ENCODE measurements around the gene KNTC1. TPM values are rescaled to one million over a fixed set of nuclear protein-coding genes. Genes with fewer than 3 reads are reported as not detected.

The KNTC1 gene
- total and polyA plus RNA-seq, 7 donors: 3.0 to 14.4 (median 7.9) TPM

DNA sequence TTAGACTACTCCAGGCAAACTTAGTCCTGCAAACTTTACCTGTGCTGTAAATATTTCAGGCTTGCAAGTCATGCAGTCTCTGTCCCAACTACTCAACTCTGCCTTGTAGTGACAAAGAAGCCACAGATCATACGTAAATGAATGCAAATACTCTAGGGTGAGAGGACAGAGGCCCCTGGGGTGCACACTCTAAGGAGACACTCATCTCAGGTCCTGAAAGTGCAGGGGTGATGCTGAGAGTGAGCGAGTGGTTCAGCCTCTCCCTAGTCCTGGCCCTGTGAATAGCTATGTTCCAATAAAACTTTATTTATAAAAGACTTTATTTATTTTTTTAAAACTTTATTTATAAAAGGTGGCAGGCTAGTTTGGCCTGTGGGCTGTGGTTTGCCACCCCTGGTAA is 141.2 kb downstream of the KNTC1 start:
- intact Hi-C loops (cut with DNase I): no loop called here
- WGBS, 2 donors: 88 to 89% methylated on average over 2 of the region's 2 CpGs

DNA sequence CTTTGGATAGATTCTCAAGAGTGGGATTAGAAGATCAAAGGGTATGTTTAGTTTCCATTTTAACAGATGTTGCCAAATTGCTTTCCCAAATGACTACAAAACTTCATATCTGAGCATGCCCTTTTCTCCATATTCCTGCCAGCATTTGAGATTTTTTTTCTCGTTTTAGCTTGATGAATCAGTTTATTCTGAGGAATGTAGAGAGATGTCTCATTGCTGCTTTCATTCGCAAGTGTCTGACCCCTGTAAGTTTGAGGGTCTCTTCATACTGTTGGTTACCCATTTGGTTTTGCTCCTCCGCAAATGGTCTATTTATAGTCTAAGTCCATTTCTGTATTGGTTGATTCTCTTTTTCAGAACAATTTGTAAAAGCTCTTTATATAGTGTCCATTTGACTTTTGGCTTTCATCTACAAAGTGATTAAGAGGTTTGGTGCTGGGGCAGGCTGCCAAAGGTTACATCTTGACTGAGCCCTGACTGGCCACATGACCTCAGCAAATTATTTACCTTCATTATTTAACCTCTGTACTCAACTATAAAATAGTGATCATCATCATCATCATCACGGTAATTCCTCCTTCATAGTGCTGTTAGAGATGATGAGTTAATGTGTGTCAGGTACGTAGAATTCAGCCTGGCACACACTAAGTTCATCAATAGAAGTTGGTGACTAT is 142.5 kb downstream of the KNTC1 start:
- Histone ChIP-seq H3K36me3 (no peaks in the 10 kb centered on the region), H3K4me1 (no peaks in the 10 kb centered on the region), H3K4me3 (no peak overlapping the region), H3K27ac (no peak overlapping the region), H3K27me3 (no peaks in the 10 kb centered on the region), H3K9me3 (no peaks in the 10 kb centered on the region)
- intact Hi-C loops (cut with DNase I): no loop called here
- no peak for TF ChIP-seq EP300 (IDR thresholded peaks at IDR 0.05)
- no peak for TF ChIP-seq POLR2AphosphoS5 (IDR thresholded peaks at IDR 0.05)
- TF ChIP-seq POLR2A (IDR thresholded peaks at IDR 0.05): no peak
- TF ChIP-seq CTCF (IDR thresholded peaks at IDR 0.05): no peak
- WGBS, 2 donors: 63 to 75% methylated on average over 5 of the region's 5 CpGs
- DNase-seq: no peak

More for the DNA sequence above, 141.2 kb downstream of the KNTC1 start:
- TF ChIP-seq POLR2AphosphoS5 (IDR thresholded peaks at IDR 0.05): no peak
- no peak for TF ChIP-seq CTCF (IDR thresholded peaks at IDR 0.05)
- TF ChIP-seq POLR2A (IDR thresholded peaks at IDR 0.05): no peak
- TF ChIP-seq EP300 (IDR thresholded peaks at IDR 0.05): no peak
- no peaks in the 10 kb centered on the region for H3K4me1 ChIP-seq
- no peak for DNase-seq
- no peaks in the 10 kb centered on the region for H3K36me3 ChIP-seq
- H3K4me3 ChIP-seq: no peak overlapping the region
- no peaks in the 10 kb centered on the region for H3K27me3 ChIP-seq
- H3K27ac ChIP-seq: no peak overlapping the region
- H3K9me3 ChIP-seq: no peaks in the 10 kb centered on the region

DNA sequence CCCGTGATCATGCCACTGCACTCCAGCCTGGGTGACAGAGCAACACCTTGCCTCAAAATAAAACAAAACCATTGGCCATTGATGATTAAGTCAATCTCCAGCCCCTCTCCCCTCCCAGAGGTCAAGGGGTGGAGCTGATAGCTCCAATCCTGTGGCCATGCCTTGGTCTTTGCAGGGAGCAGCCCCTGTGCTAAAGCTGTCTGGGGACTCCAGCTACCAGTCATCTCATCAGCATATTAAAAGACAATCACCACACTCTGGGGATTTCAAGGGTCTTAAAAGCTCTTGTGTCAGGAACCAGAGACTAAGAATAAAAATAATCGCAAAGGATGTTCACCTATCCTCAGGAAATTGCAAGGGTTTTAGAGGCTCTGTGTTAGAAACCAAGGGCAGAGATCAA is 145.5 kb downstream of the KNTC1 start:
- no peak overlapping the region for H3K4me3 ChIP-seq

More for the DNA sequence above, 145.5 kb downstream of the KNTC1 start:
- WGBS, 2 donors: 79% methylated on average over 2 of the region's 2 CpGs
- intact Hi-C loops (cut with DNase I): no loop called here
- Histone ChIP-seq H3K27ac (no peak overlapping the region), H3K36me3 (no peaks in the 10 kb centered on the region), H3K9me3 (no peaks in the 10 kb centered on the region), H3K4me1 (no peaks in the 10 kb centered on the region), H3K27me3 (no peaks in the 10 kb centered on the region)
- DNase-seq: no peak
- TF ChIP-seq EP300 (IDR thresholded peaks at IDR 0.05) (no peak), POLR2AphosphoS5 (IDR thresholded peaks at IDR 0.05) (no peak), CTCF (IDR thresholded peaks at IDR 0.05) (no peak), POLR2A (IDR thresholded peaks at IDR 0.05) (no peak)

Small RNA genes lying within 50 kb of the gene (small RNA-seq; reads per million reads assigned to genes)
- gene AC026333.1 (0 reads per million in 3 donors), gene RF00411 (0 reads per million in 3 donors)

Other genes starting within 250 kb of the KNTC1 start
- 100 to 1,000 TPM; 159 to 257 (median 196) TPM for gene CLIP1, start 104.6 kb upstream of the KNTC1 start, total RNA-seq
- gene CLIP1, start 104.6 kb upstream of the KNTC1 start, polyA plus RNA-seq: 10 to 100 TPM; 16.8 to 20.1 (median 19.5) TPM
- gene ZCCHC8, start 26.3 kb upstream of the KNTC1 start, total RNA-seq: 10 to 100 TPM; 16.8 to 21.4 (median 20.7) TPM
- gene ZCCHC8, start 26.3 kb upstream of the KNTC1 start, polyA plus RNA-seq: 10 to 100 TPM; 10.2 to 16.5 (median 10.2) TPM
- 10 to 100 TPM; 60.9 to 79.9 (median 68.8) TPM for gene RSRC2, start 313 bp upstream of the KNTC1 start, total RNA-seq
- gene RSRC2, start 313 bp upstream of the KNTC1 start, polyA plus RNA-seq: 10 to 100 TPM; 38.4 to 56.2 (median 52.1) TPM
- under 1 TPM in 1 of 4 donors, not detected in 3; 0.36 TPM for gene HCAR2, start 176.1 kb downstream of the KNTC1 start, total RNA-seq
- gene HCAR2, start 176.1 kb downstream of the KNTC1 start, polyA plus RNA-seq: under 1 TPM; 0.60 to 0.98 (median 0.92) TPM
- under 1 TPM in 1 of 4 donors, not detected in 3; 0.14 TPM for gene HCAR3, start 189.6 kb downstream of the KNTC1 start, total RNA-seq
- gene HCAR3, start 189.6 kb downstream of the KNTC1 start, polyA plus RNA-seq: under 1 TPM; 0.60 to 0.69 (median 0.67) TPM
- under 1 TPM in 1 of 4 donors, not detected in 3; under 0.01 TPM for gene HCAR1, start 203.6 kb downstream of the KNTC1 start, total RNA-seq
- under 1 TPM in 1 of 3 donors, not detected in 2; 0.12 TPM for gene HCAR1, start 203.6 kb downstream of the KNTC1 start, polyA plus RNA-seq
- gene DENR, start 225.6 kb downstream of the KNTC1 start, total RNA-seq: 10 to 100 TPM; 28.8 to 44.9 (median 31.0) TPM
- gene DENR, start 225.6 kb downstream of the KNTC1 start, polyA plus RNA-seq: 10 to 100 TPM; 26.4 to 34.5 (median 33.3) TPM
- gene CCDC62, start 247.3 kb downstream of the KNTC1 start, total RNA-seq: 1 to 10 TPM in 2 of 4 donors, under 1 TPM in 2; 0.66 to 1.8 (median 0.96) TPM
- under 1 TPM in 2 of 3 donors, not detected in 1; 0.20 to 0.60 TPM for gene CCDC62, start 247.3 kb downstream of the KNTC1 start, polyA plus RNA-seq